ENCODE measurements around the gene CENPA.
A peak's percentile ranks its signal among the peaks of the same experiment; 100 is the strongest.

- TF ChIP-seq TAF1 (IDR thresholded peaks at IDR 0.05; ENCODE audit: low read depth) (no peak), YY1 (IDR thresholded peaks at IDR 0.05; ENCODE audit: low read depth) (no peak), ZBTB7A (IDR thresholded peaks at IDR 0.05; ENCODE audit: low read depth) (no peak), CREB1 (IDR thresholded peaks at IDR 0.05; ENCODE audit: low read depth) (no peak), RAD21 (IDR thresholded peaks at IDR 0.05; ENCODE audit: low read depth) (no peak), TCF12 (IDR thresholded peaks at IDR 0.05; ENCODE audit: low read depth) (no peak), FOXM1 (IDR thresholded peaks at IDR 0.05; ENCODE audit: borderline replicate concordance, low read depth) (no peak), CEBPB (IDR thresholded peaks at IDR 0.05) (no peak), REST (IDR thresholded peaks at IDR 0.05; ENCODE audit: low read depth) (peak; percentile 88)
- TF ChIP-seq, protein P1, sequence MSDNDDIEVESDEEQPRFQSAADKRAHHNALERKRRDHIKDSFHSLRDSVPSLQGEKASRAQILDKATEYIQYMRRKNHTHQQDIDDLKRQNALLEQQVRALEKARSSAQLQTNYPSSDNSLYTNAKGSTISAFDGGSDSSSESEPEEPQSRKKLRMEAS (IDR thresholded peaks at IDR 0.05): no peak
Measured at GRCh38 chr2:26838121-26838906, 52.5 kb downstream of the CENPA start.
